ENCODE measurements around the gene STK4.

The STK4 gene

DNA sequence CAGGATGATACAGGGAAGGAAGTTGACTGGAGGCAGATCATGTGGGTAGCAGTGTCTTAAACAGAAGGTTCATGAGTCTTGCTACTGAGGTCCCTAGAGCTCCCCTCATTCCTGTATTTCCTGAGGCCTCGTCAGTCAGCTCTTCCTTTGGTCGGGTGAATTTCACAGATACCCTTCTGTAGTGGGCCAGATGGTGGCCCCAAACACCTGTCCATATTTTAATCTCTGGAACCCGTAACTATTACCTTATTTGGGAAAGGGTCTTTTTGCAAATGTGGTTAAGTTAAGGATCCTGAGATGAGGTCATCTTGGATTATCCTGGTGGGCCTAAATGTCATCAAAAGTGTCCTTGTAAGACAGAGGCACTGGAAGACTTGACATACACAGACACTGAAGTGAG is 125.1 kb downstream of the STK4 start:
- DNase-seq = no peak

DNA sequence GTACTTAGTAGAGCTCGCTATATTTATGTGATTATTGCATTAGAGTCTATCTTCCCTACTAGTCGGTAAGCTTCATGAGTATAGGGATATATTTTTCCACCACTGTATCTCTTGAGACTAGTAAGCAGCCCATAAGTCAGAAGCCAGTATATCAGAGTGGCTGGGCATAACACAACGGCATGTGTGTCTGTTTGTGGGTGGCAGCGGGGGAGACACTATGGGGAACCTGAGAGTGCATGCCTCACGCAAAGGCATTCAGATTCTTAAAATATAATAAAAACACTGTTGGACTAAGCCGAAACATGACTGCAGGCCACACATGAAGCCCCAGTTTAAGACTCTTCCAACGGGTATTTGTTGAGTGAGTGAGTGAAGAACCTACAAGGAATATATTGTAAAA is 126.6 kb downstream of the STK4 start:
- DNase-seq = no peak

DNA sequence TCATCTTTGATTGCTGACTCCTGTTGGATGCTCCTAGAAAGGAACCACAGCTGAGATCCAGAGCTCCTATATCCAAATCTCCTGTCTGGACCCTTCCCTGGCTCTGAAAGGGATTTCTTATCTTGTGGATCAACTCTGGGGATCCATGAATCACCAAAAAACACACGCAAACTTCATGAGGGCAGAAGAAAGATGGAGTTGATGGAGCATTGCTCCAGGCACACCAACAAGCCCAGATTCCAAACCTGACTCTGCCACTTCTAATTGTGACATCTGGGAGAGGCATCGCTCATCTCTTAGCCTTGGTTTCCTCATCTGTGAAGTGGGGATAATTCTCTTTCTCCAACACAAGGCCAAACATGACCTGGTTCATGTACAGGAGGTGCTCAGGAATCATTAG is 127.9 kb downstream of the STK4 start:
- no peak for DNase-seq

DNA sequence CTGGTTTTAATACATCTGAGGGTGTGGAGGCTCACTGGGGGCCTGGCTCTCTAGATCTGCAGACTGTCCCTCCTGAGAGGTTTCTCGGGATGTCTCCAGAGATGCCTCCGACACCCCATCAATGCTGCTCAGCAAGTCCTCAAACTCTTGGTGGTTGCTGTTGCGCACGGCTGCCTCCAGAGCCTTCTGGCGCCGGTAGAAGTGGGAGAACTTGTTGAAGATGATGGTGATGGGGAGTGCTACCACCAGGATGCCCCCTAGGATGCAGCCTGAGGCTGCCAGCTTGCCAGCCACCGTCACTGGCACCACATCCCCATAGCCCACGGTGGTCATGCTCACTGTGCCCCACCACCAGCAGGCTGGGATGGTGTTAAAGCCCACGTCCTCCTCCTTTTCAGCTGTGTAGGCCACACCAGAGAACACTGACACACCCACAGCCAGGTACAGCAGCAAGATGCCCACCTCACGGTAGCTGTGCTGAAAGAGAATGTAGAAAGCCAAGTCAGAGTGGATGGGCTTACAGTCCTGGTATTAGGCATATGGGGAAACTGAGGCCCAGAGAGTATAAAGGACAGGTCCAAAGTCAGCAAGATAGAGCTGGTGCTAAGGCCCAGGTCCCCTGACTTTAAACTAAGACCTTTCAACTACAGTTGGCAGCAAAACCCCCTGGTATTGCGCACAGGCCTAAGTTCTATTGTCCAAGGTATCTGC is 128.7 kb downstream of the STK4 start:
- DNase-seq = no peak

DNA sequence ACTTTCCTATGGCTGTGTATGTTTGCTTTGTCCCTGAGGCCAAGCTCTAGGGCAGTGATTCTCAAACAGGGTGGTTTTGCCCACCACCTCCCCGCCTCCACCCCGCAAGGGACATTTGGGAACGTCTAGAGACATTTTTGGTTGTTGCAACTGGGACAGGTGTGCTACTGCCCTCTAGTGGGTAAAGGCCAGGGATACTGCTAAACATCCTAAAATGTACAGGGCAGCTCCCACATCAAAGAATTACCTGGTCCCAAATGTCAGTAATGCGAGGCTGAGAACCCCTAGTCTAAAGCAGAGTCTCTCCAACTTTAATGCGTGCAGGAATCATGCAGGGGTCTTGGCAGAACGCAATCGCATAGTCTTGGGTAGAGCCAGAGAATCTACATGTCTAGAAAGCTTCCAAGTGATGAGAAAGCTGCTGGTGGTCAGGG is 129.5 kb downstream of the STK4 start:
- peak; percentile 67 for DNase-seq

DNA sequence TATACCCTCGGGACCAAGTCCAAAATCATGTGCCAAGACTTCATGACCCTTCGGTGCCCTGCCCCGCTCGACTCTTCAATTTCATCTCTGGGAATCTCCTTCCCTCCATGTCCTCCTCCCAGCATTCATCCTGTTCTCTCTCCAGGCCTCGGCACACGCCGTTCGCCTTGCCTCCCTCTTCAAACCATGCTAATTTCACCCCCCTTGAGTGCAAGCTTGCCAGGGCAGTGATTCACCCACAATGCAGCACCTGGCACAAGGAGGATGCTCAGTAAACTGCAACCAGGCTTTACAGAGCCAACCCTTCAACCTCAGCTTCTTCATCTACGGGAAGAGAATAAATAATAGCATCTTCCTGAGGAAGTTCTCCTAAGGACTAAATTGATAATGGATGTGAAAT is 130.5 kb downstream of the STK4 start:
- DNase-seq = no peak

DNA sequence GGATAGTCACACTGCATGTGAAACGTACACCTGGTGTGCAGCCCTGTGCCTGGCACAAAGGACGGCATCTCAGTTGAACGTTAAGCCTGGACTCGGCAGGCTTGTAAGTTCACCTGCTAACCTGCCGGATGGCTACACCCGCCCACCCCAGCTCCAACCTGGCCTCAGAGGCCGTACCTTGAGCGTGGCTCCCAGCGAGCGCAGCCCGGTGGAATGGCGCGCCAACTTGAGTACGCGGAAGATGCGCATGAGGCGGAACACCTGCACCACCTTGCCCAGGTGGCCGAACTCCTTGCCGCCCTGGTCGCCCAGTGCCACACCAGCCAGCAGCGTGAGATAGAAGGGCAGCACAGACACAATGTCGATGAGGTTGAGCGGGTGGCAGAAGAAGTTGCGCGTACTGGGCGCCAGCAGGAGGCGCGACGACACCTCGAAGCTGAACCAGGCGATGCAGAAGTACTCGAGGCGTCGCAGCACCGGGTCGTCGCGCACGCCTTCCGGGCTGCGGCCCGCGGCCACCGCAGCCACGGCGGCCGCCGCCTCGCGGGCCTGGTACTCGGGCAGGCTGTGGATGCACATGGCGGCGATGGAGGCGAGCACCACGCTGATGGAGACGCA is 131.3 kb downstream of the STK4 start:
- peak; percentile 36 for DNase-seq

DNA sequence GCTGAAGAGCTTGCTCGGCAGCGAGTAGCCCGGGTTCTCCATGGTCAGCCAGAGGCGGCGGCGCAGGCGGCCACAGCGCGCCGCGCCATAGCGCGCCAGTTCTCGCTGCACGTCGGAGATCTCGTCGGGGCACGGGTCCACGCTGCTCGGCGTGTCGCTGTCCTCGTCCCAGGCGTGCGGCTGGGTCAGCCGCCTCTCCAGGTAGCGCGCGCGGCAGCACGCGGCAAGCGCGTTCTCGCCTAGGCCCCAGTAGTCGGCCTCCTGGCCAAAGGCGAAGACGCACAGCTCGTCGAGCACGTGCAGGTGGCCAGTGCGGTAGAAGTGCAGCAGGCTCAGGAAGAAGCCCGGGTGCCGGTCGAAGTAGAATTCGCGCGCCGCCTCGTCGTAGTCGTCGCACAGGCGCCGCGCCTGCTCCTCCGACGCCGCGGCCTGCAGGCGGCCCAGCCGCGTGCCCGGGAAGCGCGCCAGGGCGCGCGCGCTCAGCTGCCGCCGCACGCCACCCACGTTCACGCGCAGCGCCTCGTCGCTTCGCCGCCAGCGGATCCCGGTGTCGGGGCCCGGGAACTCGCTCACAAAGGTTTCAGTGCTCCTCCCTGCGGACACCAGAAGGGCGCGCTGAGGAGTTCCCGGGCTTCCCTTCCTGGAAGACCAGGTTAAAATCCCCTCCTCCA is 131.9 kb downstream of the STK4 start:
- no peak for DNase-seq

DNA sequence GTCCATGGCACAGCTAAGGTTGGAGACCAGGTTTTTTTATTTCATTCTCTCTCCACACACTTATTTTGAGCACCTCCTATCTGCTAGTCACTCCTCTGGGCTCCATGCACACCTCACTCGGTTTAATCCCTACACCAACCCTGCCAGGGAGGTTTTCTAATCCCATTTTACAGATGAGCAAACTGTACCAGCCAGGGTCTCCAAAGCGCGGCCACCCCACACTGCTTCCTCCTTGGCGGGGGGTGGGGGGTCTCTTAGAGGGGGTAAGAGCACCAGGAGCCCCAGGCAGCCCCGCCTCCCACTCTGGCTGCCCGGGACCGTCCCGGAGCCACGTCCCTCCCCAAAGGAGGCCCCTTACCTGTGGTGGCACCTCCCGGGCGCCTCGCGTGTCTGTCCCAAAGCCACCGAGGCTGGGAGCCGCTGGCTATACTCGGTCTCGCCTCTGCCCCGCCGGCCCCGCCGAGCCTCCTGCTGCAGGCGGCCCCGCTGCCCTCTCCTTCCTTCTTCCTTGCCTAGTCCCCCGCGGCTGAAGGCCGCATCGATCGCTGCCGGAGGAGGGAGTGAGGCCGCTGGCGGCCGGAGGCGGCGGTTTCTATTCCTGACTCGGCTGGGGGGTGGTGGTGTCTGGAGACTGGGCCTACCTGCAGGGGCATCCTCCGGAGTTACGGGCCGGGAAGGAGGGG is 134.4 kb downstream of the STK4 start, which contains the start of gene KCNS1:
Gene KCNS1, minus strand, starts transcription at position 565 of the 683 bp plus-strand sequence. CDS start 1,891 bp downstream, outside the sequence.
- DNase-seq = no peak

DNA sequence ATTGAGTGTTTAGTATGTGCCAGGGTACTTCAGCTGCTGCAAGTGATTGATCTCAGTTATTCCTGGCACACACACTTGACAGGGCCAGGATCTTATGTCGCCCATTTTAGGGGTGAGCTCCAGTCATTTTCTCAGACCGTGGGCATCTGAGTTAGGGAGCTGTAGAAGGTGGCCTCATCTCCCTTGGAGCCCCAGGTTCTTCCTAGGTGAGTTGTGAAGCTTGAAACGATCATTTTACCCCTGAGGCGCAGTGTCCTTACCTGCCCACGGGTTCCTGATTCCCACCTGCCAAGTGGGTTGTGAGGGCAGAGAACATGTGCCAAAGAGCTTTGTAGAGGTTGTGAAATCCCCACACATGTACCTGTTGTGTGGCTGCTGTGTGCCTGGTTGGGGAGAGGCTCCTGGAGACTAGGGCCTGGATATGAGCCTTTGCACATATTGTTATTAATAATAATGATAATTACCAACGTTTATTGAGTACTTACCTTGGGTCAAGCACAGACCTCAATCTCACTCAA is 135.1 kb downstream of the STK4 start:
- no peak for DNase-seq

DNA sequence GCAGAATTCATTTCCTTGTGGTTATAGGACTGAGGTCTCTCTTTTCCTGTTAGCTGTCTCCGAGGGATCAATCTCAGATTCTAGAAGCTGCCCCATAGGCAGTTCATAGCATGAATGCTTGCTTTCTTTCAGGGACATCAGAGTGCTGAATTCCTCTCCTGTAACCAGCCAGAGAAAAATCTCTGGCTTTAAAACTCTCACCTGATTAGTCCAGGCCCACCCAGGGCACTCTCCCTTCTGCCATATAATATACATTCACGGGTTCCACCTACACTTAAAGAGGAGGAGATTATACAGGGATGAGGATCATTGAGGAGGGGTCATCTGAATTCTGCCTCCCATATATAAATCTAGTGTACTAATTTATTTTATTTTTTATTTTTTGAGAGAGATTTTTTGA is 136.8 kb downstream of the STK4 start:
- no peak for DNase-seq

DNA sequence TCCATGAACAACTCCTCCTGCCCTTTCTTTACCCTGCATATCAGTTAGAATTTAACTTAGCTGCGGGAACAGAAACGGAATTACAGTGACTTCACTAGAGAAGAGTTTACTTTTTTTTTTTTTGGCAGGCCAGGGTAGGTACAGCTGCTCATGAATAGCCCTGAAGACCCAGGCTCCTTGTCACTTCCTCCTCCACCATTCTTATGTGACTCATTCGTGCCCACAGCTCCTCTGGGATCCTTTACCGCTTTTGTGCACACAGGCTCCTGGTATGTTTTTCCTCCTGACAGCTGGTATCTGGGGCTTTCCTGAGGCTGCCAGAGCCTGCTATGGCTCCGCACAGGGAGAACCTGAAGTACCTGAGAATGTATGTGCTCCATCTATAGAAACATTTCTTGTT is 138.5 kb downstream of the STK4 start:
- no peak for DNase-seq

DNA sequence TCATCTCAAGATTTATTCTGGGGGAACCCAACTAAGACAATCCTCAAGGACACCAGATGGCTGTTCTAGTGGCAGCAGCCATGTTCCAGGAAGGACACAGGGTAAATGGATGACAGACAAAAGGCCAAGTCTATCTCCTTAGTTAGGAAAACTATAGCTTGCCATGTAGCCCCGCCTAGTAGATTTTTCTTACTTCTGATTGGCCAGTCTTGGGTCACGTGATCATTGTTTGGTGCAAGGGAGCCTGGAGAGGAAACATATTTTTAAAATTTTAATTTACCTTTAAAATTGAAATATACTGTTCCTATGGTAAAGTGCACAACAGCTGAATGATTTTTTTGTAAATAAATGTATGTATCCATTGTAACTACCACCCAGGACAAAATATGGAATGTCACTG is 139.0 kb downstream of the STK4 start:
- DNase-seq = no peak

DNA sequence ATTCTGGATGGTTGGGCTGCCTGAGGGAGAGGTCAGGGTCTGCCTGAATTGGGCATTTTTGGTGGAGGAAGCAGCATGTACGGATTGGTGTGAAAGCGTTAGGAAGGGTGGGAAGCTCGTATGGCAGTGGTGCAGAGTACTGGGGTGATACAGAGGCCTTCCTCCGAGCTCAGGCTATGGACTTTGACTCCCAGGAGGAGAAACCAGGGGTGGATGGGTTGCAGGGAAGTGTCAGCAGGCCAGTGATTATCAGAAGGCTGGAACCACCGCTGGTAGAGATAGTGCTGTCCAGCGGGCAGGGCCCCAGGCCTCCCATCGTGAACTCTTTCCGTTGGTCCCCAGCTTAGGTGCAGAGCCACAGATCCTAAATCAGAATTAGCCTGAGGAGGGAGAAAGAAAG is 143.3 kb downstream of the STK4 start:
- DNase-seq = no peak

DNA sequence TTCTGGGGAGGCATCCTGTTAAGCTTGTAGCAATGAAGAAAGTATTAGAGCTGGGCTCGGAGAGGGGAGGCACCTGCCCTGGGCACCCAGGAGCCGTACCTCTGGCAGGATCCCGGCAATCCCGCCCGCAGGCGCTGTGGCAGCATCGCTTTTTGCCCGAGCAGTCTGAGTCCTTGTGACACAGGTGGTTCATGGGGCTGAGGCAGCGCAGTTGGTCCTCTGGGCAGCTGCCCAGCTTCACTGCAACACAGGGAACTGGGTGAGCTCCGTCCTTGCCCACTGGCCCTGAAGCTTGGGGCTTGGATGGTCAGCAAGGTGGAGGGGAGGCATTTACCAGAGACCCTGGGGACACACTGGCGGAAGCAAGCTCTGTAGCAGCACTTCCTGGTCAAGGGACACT is 144.0 kb downstream of the STK4 start:
- DNase-seq = no peak

DNA sequence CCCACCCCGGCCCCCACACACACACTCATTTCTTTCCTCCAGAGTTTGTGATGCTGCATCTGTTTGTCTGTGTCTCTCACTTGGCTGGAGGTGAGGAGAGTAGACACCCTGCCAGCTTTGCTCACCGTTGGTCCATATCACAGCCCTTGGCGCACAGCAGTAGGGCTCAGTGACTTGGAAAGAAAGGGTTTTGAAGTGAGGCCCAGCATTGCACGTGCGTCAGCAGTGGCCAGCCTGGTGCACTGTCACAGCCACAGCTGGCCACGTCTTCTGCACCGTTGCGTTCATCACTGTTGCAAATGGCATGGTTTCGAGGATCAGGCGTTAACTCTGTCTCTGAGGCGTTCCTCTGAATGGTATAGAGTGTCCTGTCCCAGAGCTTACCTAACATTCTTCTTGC is 145.0 kb downstream of the STK4 start:
- no peak for DNase-seq

DNA sequence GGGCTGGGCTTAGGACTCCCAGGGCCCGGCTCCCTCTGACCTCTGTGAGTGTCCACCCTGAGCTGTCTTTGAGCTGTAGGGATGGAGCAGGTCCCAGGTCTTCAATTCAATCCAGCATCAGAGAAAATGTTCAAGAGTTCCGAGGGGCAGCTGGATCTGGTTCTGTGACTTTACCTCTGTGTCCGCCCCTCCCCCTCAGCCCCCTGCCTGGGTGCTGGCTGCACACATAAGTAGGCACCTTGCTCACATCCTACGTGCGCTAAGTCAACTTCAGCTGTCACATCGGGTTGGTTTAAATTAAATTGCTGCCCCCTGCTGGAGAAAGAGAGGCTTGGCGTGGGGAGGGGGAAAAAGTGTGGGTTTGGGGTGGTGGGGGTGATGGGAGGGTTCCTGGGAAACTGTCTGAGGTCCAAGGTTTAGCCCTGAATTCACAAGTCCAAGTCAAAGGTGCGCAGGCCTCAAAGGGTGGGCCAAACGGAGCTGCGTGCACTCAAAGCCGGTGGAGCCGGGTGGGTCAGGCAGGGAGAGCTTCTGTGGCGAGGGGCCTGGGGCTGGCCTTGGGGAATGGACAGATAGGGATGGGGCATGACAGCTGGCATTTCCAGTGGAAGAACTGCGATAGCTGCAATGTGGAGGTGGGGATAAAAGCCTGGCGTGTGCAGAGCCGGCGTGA is 145.6 kb downstream of the STK4 start:
- peak; percentile 17 for DNase-seq

DNA sequence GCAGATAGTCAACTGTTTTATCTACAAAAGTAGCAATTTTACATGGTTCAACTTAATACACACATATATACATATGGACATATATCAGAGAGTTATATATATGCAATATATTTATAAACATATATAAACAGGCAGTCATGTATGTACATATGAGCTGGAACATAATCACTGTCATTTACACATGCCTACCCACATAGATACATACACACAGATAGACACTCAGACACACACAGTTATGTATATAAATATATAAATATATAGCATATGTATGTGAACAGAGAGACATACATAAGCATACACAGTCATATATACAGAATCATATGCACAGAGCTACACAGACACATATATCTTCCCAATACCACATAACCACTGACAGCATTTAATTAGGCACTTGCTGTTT is 146.4 kb downstream of the STK4 start:
- DNase-seq = no peak

DNA sequence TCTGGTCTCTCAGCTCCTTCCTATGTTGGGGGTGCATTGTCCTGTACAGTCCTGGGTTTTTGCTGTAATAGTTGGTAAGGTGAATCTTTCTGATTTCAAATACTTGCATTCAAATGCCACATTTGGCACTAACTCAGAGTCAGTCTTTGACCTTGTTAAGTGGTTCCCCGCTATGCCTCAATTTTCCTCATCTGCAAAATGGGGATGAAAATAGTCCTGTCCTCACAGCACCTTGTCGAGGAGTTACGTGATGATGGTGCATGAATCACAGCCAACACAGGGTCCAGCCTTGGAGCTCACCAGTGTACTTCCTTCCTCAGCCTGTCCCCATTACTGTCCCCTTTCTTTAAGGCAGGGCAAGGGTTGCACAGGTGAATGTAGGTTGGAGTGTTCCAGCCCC is 147.6 kb downstream of the STK4 start:
- DNase-seq = no peak

DNA sequence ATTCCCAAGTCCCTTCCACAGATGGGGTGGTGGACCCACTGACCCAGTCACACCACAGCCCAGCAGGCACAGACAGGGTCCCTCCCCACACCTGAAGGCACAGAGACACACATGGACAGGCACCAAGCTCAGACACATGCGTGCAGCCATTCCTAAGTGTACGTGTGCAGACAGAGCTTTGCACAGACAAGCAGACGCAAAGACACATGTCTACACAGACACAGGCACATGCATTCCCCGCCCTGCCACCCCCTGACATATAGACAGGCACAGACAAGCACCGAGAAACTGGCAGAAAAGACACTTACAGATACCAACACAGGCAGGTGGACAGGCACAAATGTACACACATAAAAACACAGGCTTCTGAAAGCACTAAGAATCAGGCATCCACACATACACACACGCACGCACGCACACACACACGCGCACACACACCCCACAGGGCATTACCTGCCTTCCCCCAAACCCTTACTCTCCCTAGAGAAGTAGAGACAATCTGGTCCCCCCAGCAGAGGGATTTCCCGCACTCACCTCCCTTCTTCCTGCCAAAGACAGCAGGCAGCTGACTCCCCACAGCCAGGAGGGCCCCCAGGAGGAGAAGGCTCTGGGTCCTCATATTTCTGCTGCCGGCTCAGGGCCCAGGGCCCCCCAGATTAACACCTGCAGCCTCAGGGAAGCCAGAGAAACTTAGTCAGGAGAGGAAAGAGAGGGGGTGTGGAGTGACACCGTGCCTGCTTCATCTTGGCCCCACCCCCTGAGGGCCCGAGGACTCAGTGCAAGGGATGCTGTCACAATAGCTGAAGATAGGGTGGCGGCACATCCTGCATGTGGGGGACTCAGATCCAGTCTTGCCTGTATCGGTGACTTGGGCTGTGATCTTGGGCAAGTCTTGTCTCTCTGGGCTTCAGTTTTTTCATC is 148.4 kb downstream of the STK4 start, which contains the start of gene WFDC5:
Gene WFDC5, minus strand, starts transcription at position 710 of the 921 bp plus-strand sequence. Its CDS starts 91 bp downstream, at position 619.
- DNase-seq = no peak

DNA sequence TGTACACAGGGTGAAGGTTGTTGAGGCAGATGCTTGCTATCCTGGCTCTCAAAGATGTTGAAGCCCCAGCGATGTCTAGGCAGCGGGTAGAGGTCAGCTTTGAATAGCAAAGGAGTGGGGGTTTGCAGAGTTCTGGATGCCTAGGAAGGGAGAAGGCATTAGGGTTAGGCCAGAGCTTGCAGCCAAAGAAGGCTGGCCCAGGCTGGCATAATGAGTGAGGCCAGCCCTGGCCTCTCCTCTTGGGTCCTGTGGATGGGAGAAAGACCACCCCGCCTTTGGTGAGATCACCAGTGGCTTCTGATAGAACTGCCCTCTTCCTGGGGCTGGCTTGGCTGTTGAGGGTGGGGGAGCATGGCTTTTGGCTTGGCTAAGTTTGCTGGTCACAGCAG is 149.1 kb downstream of the STK4 start:
- no peak for DNase-seq

DNA sequence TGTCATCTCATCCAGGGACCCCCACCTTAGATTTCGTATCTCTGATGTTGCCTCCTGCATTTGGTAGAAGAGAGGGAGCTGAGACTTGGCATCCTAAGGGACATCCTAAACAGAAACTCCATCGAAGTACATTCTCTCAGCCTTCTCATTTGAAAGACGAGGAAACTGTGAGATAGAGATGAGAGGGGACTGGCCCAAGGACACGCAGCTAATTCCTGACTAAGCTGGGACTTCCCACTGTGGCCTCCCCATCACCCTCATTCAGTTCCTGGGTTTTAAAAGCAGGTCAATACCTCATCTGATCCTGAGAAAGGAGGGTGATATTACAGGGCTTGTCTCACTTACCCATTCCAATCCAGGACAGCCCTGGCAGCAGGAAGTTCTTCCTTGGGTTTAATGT is 149.5 kb downstream of the STK4 start:
- DNase-seq = no peak

All from stimulated activated CD4-positive, alpha-beta T cell treated with anti-CD3 and anti-CD28 coated beads, Interleukin-4, amount 100 ng/mL, for 24 hours (primary cell).